Left colon (tissue), 2 donors: ENCODE data around the gene TMEM131. TPM values are rescaled to one million over a fixed set of nuclear protein-coding genes. Genes with fewer than 3 reads are reported as not detected.

ENCODE experiments used
- ATAC-seq: fragments of 200-7000 bp; cut with Tn5 transposase; one replicate; pipeline ENCODE4 v1.9.1; 2020; ENCODE audit warnings: mild to moderate bottlenecking, moderate library complexity
- DNase-seq, 2 donors: peaks; one replicate each; pipeline ENCODE4 v3.0.0-alpha.2; 2020
- intact Hi-C, 2 donors: fragments of 100-400 bp; cut with DNase I in 1 of 2; cut with micrococcal nuclease in 1 of 2; formaldehyde crosslinking; loops; one replicate each; pipeline versions ENCODE4 v1.11.2 to v1.14.0; 2022; cut with DNase I, micrococcal nuclease
- total RNA-seq, 2 donors: library from RNA; stranded (reverse); fragmentation: NEBNext Ultra II Directional; extraction: Animal tissue kit (Norgen Biotek cat#: 25700); gene quantifications; one replicate each; pipeline ENCODE4 v1.2.1, GENCODE V29; 2021
- donor health status: DM: no; HTN: no; CAD: no.
- donor health status: DM: yes; HTN: yes; CAD: no.

TMEM131 gene
- total RNA-seq, 2 donors from 2014 or later: 80.6 to 89.5 TPM

- DNase-seq (no peak), ATAC-seq (no peak)
- intact Hi-C loops: no loop called here
Measured at GRCh38 chr2:97727296-97727695, 268.5 kb downstream of the TMEM131 start.

- DNase-seq (no peak), ATAC-seq (no peak)
- intact Hi-C loops: no loop called here
Measured at GRCh38 chr2:97726261-97727064, 269.3 kb downstream of the TMEM131 start.

- intact Hi-C loops: no loop called here
- DNase-seq (no peak), ATAC-seq (no peak)
Measured at GRCh38 chr2:97724946-97725688, 270.6 kb downstream of the TMEM131 start.

- DNase-seq (no peak), ATAC-seq (no peak)
- intact Hi-C loops: no loop called here
Measured at GRCh38 chr2:97724501-97724900, 271.2 kb downstream of the TMEM131 start.

GRCh38 chr2:97724073-97724410 lies 271.7 kb downstream of the TMEM131 start:
- intact Hi-C loops: no loop called here

GRCh38 chr2:97723156-97724072 lies 272.3 kb downstream of the TMEM131 start:
- no peak for DNase-seq
- intact Hi-C loops: no loop called here
- ATAC-seq: no peak

More at GRCh38 chr2:97724073-97724410, 271.7 kb downstream of the TMEM131 start:
- DNase-seq (no peak), ATAC-seq (no peak)

- no peak for ATAC-seq
- DNase-seq: no peak
- intact Hi-C loops: no loop called here
Measured at GRCh38 chr2:97722227-97722626, 273.5 kb downstream of the TMEM131 start.

- DNase-seq (no peak), ATAC-seq (no peak)
- intact Hi-C loops: no loop called here
Measured at GRCh38 chr2:97720746-97721145, 275.0 kb downstream of the TMEM131 start.

GRCh38 chr2:97719362-97720155 lies 276.2 kb downstream of the TMEM131 start:
- DNase-seq (no peak), ATAC-seq (no peak)
- intact Hi-C loops: no loop called here

- DNase-seq (no peak), ATAC-seq (no peak)
- intact Hi-C loops: no loop called here
Measured at GRCh38 chr2:97718942-97719341, 276.8 kb downstream of the TMEM131 start.

- DNase-seq (peak in 1 of 2 donors; percentile 50), ATAC-seq (peak; percentile 33)
- intact Hi-C loops: no loop called here
Measured at GRCh38 chr2:97718051-97718882, 277.5 kb downstream of the TMEM131 start.

- ATAC-seq (no peak), DNase-seq (no peak)
- intact Hi-C loops: no loop called here
Measured at GRCh38 chr2:97717613-97717995, 278.1 kb downstream of the TMEM131 start.

GRCh38 chr2:97716695-97717612 lies 278.8 kb downstream of the TMEM131 start:
- intact Hi-C loops: no loop called here
- ATAC-seq (no peak), DNase-seq (peak; percentile 3 to 12)

GRCh38 chr2:97715951-97716694 lies 279.6 kb downstream of the TMEM131 start:
- no peak for DNase-seq
- intact Hi-C loops: no loop called here
- ATAC-seq: no peak

GRCh38 chr2:97714950-97715652 lies 280.6 kb downstream of the TMEM131 start:
- ATAC-seq (no peak), DNase-seq (peak in 1 of 2 donors; percentile 1)
- intact Hi-C loops: no loop called here
